Common myeloid progenitor, CD34-positive (primary cell): Measurements from ENCODE around the gene MYLK.
"Not testable (repeated sequence)": the region's sequence is repeated elsewhere in the genome, so short reads cannot be mapped to it uniquely, and the experiment has no call there.

Source experiments
- CTCF ChIA-PET: fragments of 350-600 bp; sonication (Branson Sonifier 250); formaldehyde crosslinking; loops from one replicate; lab custom pipeline; 2021; ENCODE audit warnings: antibody characterized with exemption; lab: Charles Lee
- POLR2A ChIA-PET: fragments of 350-600 bp; sonication (Branson Sonifier 250); formaldehyde crosslinking; loops from one replicate; lab custom pipeline; 2021; ENCODE audit warnings: antibody characterized with exemption; lab: Charles Lee
- DNase-seq, 3 donors: peaks; one replicate each; pipeline versions ENCODE4 v3.0.0 to v3.0.0-alpha.2; 2013
- H3K27ac ChIP-seq, 2 experiments: 1 replicate in 1 of 2; 2 replicates in 1 of 2; pipeline ENCODE4 v1.7.0; 2013; ENCODE audit warnings: inconsistent platforms in 2 of 2, low read length in 2 of 2, mild to moderate bottlenecking in 2 of 2, low read depth in 1 of 2, moderate library complexity in 1 of 2; ENCODE audit not compliant: severe bottlenecking in 2 of 2, insufficient read depth in 1 of 2, poor library complexity in 1 of 2
- H3K27me3 ChIP-seq, 5 experiments: replicated peaks in 2 of 5; 1 replicate in 3 of 5; 2 replicates in 2 of 5; pipeline versions ENCODE4 v1.6.1 to v1.7.0; 2013; ENCODE audit warnings: low read length in 4 of 5, mild to moderate bottlenecking in 2 of 5, moderate library complexity in 2 of 5, inconsistent platforms in 1 of 5; ENCODE audit not compliant: insufficient read depth in 5 of 5, control insufficient read depth in 4 of 5
- H3K36me3 ChIP-seq, 4 experiments: 1 replicate in 2 of 4; 2 replicates in 2 of 4; pipeline versions ENCODE4 v1.6.1 to v1.7.0; 2013; ENCODE audit warnings: low read length in 3 of 4, control low read depth in 1 of 4, mild to moderate bottlenecking in 1 of 4; ENCODE audit not compliant: control insufficient read depth in 4 of 4, insufficient read depth in 4 of 4
- H3K4me1 ChIP-seq, 4 experiments: 1 replicate in 3 of 4; 2 replicates in 1 of 4; pipeline versions ENCODE4 v1.6.1 to v1.7.1; 2013; ENCODE audit warnings: low read length in 3 of 4, mild to moderate bottlenecking in 3 of 4, control low read depth in 1 of 4, inconsistent platforms in 1 of 4, moderate library complexity in 1 of 4; ENCODE audit not compliant: control insufficient read depth in 4 of 4, insufficient read depth in 4 of 4; ENCODE audit errors: control extremely low read depth in 1 of 4
- H3K4me3 ChIP-seq, 7 experiments: 1 replicate in 4 of 7; 2 replicates in 3 of 7; pipeline versions ENCODE4 v1.5.1 to v1.7.0; 2013; ENCODE audit warnings: mild to moderate bottlenecking in 7 of 7, low read length in 6 of 7, moderate library complexity in 6 of 7, inconsistent platforms in 2 of 7, low read depth in 2 of 7, control low read depth in 1 of 7; ENCODE audit not compliant: insufficient read depth in 4 of 7, control insufficient read depth in 1 of 7; ENCODE audit errors: extremely low read depth in 1 of 7
- H3K9me3 ChIP-seq, 5 experiments: 1 replicate in 4 of 5; 2 replicates in 1 of 5; pipeline versions ENCODE4 v1.6.1 to v1.7.1; 2013; ENCODE audit warnings: low read length in 4 of 5, mild to moderate bottlenecking in 2 of 5, inconsistent platforms in 1 of 5, low read depth in 1 of 5, moderate library complexity in 1 of 5; ENCODE audit not compliant: control insufficient read depth in 4 of 5, insufficient read depth in 2 of 5; ENCODE audit errors: control extremely low read depth in 1 of 5
- WGBS: methylation state at CpG from one replicate; pipeline ENCODE4 v1.1.5; 2013; ENCODE audit not compliant: insufficient coverage; 5-methylcytosine and 5-hydroxymethylcytosine counted together

MYLK gene

DNA sequence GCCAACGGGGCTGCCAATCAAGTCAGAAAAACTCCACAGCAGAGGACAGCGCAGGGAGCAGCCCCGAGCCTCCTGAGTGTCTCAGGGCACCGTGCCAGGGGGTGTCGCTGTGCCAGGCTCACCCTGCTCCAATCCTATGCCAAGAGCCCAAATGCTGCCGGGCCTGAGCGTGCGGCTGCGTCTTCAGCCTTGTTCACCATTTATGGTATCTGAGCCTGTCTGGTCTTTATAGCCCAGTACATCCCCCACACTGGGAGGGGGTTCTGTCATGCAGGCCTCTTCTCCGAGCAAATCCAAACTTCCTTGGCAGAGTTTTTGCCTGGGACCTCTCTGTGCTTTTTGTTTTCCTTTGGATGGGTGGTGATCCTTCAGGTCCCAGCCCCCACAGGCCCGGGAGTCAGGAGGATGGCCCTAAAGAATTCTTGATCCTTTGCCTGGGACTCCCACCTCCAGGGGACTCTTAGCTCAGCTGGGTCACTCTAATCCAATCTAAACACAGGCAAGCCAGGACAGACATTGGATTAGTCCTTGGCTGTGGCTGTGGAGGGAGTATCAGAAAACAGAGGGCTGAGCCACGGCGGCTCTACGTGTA, 164.2 kb downstream of the MYLK start:
- peaks cover 0 to 3% (median 0%) of the 10 kb centered on the region in 5 experiments for H3K27me3 ChIP-seq
- H3K36me3 ChIP-seq = no peaks in the 10 kb centered on the region
- ChIA-PET CTCF (interaction anchor here (0.9 to 37.5 kb wide), 2 partner anchors 13 to 63 kb away, joined by 3 to 611 read pairs; no protein-coding TSS in a partner anchor), POLR2A (no interaction called here)
- no peak overlapping the region for H3K4me3 ChIP-seq
- no peak overlapping the region for H3K27ac ChIP-seq
- WGBS = 88% methylated on average over 11 of the region's 14 CpGs
- DNase-seq = no peak
- no peaks in the 10 kb centered on the region for H3K9me3 ChIP-seq
- peaks cover 0 to 12% (median 2%) of the 10 kb centered on the region in 4 experiments for H3K4me1 ChIP-seq

GRCh38 chr3:123719061-123719756, 164.9 kb downstream of the MYLK start:
- H3K27ac ChIP-seq, H3K9me3 ChIP-seq, H3K27me3 ChIP-seq, H3K4me3 ChIP-seq, H3K36me3 ChIP-seq, POLR2A ChIA-PET: not testable (repeated sequence)
- CTCF ChIA-PET = interaction anchor here (0.7 to 37.5 kb wide), 4 partner anchors 13 to 63 kb away, joined by 3 to 611 read pairs (median 4); no protein-coding TSS in a partner anchor
- WGBS = 29% methylated on average over 10 of the region's 15 CpGs
- peaks cover 0 to 12% (median 2%) of the 10 kb centered on the region in 4 experiments for H3K4me1 ChIP-seq
- peak; percentile 54 to 77 (median 70) for DNase-seq

GRCh38 chr3:123718108-123718507, 166.0 kb downstream of the MYLK start:
- DNase-seq = no peak
- H3K4me1 ChIP-seq = peaks cover 0 to 6% (median 2%) of the 10 kb centered on the region in 4 experiments
- H3K36me3 ChIP-seq = no peaks in the 10 kb centered on the region
- H3K27ac ChIP-seq = no peak overlapping the region
- 93% methylated on average over 3 of the region's 5 CpGs for WGBS
- POLR2A ChIA-PET = no interaction called here
- H3K9me3 ChIP-seq = no peaks in the 10 kb centered on the region
- peaks cover 0 to 3% (median 0%) of the 10 kb centered on the region in 5 experiments for H3K27me3 ChIP-seq
- CTCF ChIA-PET = interaction anchor here (1.4 to 37.5 kb wide), 2 partner anchors 16 to 62 kb away, joined by 3 to 611 read pairs; no protein-coding TSS in a partner anchor
- H3K4me3 ChIP-seq = no peak overlapping the region

DNA sequence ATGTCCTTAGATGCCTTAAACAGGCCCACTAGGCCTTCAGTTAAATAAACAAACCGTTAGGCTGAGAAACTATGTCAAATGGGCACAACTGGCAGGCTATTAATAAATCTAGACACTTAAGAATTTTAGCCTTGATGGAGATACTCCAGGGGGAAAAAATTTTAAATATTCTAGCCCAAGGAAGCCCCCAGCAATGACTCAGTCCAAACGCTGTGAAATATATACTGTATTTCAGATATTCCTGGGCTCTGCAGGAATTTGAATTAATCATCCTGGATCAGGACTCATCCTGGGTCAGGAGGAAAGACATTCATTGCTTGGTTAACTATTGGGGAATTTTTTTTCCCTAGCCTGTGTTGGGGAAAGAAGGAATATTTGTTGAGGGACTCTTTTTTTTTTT, 166.7 kb downstream of the MYLK start:
- 100% methylated on average over 1 of the region's 2 CpGs for WGBS
- H3K9me3 ChIP-seq, DNase-seq, H3K4me1 ChIP-seq, POLR2A ChIA-PET, H3K27ac ChIP-seq, H3K27me3 ChIP-seq, H3K36me3 ChIP-seq, H3K4me3 ChIP-seq: not testable (repeated sequence)
- CTCF ChIA-PET = interaction anchor here (4.9 to 37.5 kb wide), 2 partner anchors 14 to 61 kb away, joined by 22 to 611 read pairs; no protein-coding TSS in a partner anchor

- Histone ChIP-seq H3K27ac (no peak overlapping the region), H3K9me3 (no peaks in the 10 kb centered on the region)
- POLR2A ChIA-PET = no interaction called here
These were observed 167.7 kb downstream of the MYLK start for GRCh38 chr3:123716411-123716810.

GRCh38 chr3:123713211-123713610, 170.9 kb downstream of the MYLK start:
- no peaks in the 10 kb centered on the region for H3K4me1 ChIP-seq
- H3K4me3 ChIP-seq = no peak overlapping the region
- H3K27ac ChIP-seq = no peak overlapping the region
- WGBS = 97% methylated on average over 6 of the region's 8 CpGs
- H3K9me3 ChIP-seq = no peaks in the 10 kb centered on the region
- CTCF ChIA-PET = interaction anchor here (2.5 to 37.5 kb wide), 3 partner anchors 10 to 57 kb away, joined by 8 to 611 read pairs (median 22); no protein-coding TSS in a partner anchor
- H3K27me3 ChIP-seq = peaks cover 0 to 3% (median 0%) of the 10 kb centered on the region in 5 experiments
- no peaks in the 10 kb centered on the region for H3K36me3 ChIP-seq
- peak in 1 of 3 donors; percentile 7 for DNase-seq
- POLR2A ChIA-PET = no interaction called here

More at GRCh38 chr3:123716411-123716810, 167.7 kb downstream of the MYLK start:
- Histone ChIP-seq H3K4me1 (peaks cover 0 to 6% (median 2%) of the 10 kb centered on the region in 4 experiments), H3K27me3 (peaks cover 0 to 3% (median 0%) of the 10 kb centered on the region in 5 experiments), H3K4me3 (no peak overlapping the region), H3K36me3 (no peaks in the 10 kb centered on the region)
- DNase-seq = no peak
- CTCF ChIA-PET = interaction anchor here (1.1 to 37.5 kb wide), 3 partner anchors 13 to 60 kb away, joined by 3 to 611 read pairs (median 22); no protein-coding TSS in a partner anchor
- 100% methylated on average over 1 of the region's 4 CpGs for WGBS
